CD4-positive, alpha-beta T cell treated with Interleukin-4 for 4 hours (primary cell): Measurements from ENCODE around the gene ADORA1.

ENCODE experiments used
- DNase-seq: peaks from one replicate; pipeline ENCODE4 v3.0.0-alpha.2; 2020

The ADORA1 gene

DNA sequence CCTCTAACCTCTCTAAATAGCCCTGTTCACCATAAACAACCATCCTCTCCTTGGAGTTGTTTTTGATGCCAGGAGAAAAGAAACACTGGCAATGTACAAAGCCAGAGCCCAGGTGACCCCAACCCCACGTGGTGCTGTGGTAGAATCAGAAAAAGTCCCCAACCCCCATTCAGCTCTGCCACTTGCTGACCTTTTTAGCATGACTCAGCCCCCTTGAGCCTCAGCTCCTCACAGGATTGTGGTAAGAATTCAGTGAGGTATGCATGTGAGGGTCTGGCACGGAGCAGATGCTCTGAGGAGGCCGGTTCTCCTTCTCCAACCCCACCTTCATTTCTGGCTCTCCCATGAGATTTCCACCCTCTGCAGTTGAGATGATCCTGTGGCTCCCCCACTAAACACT is 70.1 kb downstream of the ADORA1 start:
- DNase-seq = no peak

DNA sequence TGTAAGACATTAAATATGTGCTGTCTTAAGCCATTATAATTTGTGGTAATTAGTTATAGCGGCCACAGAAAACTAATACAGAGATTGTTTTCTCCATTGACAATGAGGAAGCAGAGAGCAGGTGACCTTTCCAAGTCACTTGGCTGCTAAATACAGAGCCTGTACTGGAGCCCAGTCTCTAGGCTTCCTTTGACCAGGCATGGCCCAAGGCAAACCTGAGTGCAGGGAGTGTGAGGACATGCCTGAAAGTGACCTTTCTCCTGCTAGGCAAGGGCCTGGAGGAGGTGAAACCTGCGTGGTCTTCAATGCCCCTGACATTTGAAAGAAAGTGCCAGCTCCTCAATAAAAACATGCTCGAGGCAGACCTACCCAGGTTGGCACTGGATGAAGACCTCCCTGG is 71.5 kb downstream of the ADORA1 start:
- DNase-seq = no peak

DNA sequence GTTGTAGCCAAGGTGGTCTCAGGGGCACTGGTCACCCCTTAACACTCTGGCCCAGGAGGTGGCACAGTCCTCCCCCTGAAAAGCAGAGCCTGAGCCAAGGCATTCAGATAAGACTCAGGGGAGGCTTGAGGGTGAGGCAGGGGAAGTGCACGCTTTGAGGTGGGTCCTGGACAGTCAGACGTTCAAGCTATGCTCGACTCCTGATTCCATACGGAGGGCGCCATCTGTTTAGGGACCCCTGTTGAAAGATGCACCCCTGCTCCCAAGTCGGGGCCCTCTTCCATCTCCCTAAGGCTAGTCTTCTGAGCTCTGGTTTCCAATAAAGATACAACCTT is 71.9 kb downstream of the ADORA1 start:
- DNase-seq = no peak

DNA sequence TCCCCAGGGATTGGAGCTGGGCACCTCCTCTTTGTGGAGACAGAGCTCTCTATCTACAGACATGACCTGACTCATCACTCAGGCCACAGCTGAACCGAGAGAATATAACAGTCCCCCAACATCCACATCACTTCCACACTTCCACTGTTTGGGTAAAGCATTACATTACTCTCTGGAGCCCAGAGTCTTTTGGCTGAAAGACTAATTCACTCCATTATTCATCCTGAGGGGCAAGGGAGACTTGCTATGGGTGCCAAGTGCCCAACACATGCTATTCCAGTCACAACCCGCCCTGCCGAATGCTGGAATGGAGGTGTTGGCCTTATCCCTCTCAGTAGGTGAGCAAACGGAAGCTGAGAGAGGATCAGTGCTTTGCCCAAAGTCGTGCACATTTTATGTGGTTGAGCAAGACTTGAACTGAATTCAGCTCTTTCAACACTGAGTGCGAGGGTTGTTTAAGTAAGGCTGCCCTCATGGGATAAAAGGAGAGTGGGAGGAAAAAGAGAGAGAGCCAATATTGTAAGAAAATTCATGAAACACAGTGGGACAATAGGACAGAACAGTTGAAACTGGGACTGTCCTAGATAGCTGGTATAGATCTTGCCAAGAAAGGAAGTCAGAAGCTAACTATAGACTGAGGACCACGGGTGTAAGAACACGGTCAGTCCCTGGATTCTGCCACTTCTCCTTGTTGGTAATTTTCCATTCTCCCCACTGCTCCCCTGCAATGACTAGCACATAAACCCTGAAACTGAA is 72.5 kb downstream of the ADORA1 start:
- no peak for DNase-seq

DNA sequence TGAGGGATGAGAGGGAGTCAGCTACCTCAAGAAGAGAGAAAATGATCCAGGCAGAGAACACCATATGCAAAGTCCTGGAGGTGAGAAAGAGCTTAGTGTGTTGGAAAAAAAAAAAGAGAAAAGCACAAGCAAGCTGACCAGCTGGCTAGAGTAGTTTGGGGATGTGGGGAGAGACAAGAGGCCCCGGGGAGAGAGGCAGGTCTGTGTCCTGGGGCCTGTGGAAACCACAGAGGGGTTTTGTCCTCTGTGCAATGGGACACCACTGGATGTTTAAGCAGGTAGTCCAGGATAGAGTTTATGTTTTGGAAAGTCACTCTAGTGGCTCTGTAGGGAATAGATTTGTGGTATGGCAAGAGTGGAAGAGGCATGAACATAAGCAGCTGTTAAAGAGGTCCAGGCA is 73.4 kb downstream of the ADORA1 start:
- DNase-seq = no peak

DNA sequence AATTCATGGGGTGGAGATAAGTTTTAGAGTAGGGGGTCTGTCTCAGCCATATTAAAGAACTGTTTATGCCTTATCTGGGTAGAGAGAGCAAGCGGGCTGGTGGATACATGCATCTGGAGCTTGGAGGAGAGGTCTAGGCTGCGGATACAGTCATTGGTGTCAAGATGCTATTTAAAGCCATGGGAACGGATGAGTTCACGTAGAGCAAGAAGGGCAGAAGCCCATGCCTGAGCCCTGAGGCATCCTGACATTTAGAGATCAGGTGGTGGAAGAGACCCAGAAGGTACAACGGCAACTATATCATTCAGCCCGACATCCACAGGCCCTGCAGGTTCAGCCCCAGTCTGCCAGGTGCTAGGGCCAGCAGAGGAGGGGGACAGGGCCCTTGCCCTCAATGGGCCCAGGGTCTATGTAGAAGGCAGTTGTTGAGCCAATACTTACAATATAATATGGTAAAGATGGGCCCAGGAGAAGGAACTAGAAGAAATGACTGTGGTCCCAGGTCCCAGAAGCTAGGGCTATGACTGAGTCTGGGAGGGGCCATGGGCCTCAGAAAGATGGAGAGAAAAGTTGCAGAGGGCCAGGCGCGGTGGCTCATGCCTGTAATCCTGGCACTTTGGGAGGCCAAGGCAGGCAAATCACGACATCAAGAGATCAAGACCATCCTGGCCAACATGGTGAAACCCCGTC is 74.1 kb downstream of the ADORA1 start:
- no peak for DNase-seq

DNA sequence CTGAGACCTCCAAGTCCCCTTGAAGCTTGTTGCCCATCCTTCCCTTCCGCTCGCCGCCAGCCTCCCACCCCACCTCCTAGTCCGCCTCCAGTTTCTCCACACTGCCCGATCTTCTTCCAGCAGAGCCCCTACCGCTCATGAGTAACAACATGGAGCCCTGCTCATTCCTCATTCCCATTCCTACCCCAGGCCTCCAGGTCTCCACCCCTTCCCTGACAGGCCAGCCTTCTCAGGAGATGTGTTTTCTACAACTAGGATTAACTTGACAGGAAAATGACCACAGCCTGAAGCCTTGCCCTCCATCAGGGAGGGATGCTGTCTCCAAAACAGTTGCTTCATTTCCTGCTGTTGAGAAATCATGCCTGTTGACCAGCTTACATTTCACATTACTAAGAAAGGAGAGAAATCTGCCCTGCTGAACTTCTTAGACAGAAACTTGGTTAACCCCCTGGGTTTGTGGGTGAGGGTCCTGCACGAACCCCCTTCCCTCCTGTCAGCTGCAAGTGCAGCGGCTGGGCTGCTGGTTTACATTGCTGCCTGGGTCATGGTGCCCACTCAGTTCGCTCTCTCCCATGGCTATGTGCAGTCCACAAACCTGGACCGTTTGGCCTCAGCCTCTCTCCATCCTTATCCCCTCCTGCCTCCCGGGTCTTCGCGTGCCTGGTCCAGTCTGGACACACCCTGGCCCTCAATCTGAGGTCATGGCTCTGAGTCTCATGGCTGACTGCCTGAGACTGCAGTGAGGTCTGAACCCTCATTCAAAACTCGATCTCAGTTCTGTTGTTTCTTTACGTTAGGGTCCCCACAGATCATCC is 75.1 kb downstream of the ADORA1 start:
- DNase-seq = no peak

DNA sequence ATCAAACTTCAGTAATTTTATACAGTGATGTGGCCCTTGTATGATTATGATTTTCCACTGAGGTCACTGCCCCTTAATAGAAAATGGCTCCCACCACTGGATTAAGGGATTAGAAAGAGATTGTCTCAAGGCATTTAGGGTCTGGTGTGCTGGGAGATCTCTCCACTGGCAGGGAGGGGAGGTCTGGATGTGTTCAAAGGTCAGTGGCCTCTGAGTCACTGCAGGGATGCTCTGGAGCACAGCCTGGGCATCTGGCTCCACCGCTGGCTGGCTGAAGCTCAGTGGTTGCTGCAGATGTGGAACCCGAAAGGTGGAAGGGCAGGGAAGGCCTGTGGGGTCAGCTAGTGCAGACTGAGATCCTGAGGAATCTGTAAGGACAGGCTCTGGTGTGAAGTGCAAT is 77.2 kb downstream of the ADORA1 start:
- no peak for DNase-seq

DNA sequence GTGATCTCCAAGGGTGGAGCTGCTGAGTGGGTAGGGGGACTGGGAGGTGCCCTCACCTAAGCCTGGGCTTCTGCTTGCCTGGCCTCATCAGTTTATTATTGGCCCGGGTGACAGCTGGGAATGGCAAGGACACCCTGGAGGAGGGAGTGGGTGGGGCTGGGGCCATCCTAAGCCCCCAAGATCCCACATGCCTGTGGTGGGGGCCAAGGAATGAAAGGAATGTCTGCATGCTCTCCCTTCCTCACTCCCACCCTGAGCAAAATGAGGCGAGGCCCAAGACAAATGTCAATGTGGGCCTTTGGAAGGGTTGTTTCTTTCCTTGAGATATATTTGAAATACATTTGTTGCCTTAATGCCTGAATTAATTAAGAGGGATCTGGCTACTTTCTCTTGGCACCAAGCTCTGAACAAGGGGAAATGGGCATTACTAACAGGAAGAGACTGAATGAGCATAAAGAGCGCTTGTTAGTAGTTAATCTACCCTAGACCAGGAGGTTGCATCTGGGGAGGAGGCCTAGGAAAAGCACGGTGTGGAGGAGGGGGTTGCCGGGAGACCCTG is 78.7 kb downstream of the ADORA1 start:
- no peak for DNase-seq

DNA sequence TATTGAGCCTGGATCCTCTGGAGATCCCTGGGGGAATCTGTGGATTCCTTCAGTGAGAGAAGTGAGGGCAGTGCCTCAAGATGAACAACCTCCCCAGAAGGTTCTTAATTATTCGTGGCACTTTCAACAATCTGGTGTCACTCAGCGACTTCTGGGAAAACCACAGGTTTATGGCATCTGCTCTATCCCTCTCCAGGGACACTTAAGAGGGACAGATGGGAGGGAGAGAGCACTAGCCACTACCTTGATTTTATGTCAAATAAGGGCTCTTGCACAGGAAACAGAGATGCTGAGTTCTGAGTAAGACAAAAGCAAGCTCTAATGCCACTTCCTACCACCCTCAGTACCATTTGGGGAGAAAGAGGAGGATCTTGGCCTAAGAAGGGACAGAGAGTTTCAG is 80.2 kb downstream of the ADORA1 start:
- DNase-seq = no peak

DNA sequence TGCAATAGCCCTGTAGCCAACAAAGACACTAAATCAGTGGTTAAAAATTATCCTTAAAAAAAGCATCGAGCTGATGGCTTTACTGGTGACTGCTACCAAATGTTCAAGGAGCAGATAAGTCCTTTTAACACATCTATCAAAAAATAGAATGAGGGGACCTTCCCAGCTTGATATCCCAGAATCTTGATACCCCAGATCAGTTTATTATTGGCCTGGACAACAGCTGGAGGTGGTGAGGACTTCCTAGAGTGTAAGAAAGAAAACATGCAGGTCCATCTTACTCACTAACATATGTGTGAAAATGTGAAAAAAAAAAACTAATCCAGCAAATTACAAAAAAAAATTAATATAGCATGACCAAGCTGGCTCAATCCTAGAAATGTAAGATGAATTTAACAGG is 80.7 kb downstream of the ADORA1 start:
- no peak for DNase-seq

DNA sequence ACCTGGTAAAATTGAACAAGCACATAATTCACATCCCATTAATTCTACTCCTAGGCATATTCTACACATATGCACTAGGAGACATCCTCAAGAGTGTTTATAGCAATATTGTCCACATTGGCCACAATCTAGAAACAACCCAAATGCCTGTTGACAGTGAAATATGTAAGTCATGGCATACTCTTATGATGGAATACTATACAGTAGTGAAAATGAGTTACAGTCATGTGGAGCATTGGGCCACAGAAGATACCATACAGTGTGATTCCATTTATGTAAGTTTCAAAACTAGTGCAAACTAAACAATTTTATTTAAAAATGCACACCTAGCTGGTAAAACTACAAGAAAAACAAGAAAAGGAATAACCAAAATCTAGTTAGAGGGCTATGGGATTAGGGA is 82.8 kb downstream of the ADORA1 start:
- no peak for DNase-seq

DNA sequence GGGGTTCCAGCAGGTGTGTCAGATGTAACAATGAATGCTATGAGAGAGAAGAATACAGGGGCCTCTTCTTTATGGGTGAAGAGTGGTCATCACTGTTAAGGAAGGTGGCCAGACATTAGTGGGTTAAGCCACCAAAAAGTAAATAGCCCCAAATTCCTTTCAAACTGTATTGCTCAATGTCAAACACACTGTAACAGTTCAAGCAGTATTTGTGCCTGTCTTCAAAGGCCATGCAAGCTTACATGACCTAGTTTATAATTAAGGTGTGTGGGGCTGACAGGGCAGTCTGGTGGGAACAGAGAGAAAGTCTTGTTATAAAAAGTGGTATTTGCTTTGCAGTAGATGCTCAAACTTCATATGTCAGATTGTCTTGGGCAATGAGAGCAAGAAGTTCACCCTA is 83.5 kb downstream of the ADORA1 start:
- no peak for DNase-seq

DNA sequence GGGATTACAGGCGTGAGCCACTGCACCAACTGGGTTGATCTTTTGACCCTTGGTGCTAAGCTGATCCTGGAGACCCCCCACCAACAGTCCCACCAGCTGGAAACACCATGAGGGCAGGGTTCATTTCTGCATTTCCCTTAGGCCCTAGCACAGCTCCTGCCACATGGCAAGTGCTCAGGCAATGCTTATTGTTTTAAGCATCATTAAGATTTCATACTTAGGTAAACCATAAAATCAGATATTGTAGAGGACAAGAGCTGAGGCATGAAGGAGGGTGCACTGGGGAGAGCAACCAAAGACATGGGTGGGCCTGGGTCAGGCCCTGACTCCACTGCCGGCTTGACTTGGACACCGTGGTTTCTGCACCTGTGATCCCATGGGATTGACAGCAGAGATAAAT is 84.3 kb downstream of the ADORA1 start:
- no peak for DNase-seq

DNA sequence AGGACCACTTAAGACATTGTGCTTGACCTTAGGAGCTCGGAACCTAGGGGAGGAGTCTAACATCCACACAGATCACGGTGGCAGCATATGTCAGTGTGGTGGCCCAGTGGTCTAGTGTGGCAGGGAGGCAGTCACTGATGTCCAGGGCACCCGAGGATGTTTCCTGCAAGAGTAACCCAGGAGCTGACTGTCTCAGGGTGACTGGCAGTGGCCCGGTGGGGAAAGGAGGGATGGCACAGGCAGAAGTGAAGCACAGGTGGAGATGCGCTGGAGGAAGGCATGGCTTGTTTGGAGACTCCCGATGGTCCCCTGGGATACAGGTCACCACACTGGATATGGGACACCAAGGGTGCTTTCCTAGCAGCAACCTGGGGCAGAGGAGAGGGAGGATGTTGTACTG is 85.6 kb downstream of the ADORA1 start:
- no peak for DNase-seq

DNA sequence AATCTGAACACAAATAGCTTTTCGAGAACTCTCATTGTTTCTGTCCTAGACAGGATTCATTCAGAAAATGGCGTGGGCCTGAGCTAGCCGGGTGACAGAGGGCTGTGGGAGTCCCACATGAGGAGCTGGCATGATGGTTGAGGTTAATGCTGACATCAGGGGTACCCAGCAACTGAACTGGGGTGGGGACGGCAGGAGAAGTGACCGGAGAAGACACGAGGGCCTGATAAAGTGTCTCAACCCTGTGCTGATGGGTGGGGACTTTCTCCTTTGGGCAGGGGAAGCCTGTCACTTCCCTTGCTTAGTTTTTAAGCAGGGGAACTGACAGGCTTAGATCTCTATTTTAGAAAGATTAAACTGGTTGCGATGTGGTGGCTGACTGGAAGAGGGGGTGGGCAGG is 87.3 kb downstream of the ADORA1 start:
- DNase-seq = no peak

DNA sequence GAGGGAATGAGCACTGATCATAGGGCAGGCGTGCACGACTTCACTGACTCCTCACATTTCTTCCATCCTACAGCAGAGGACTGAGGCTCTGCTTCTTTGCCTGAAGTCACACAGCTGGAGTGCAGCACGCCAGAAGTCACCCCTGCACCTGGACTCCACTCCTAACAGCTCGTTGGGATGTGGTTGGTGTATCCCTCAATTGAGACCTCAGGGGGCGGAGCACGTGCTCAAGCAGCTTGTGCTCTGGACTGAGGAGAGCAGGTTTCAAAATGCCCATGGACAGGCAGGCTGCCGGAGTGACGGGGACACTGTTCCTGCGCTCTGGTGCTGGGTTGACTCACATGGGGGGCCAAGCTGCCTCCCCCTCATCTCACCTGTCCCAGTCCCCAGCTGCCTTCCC is 88.0 kb downstream of the ADORA1 start:
- no peak for DNase-seq

DNA sequence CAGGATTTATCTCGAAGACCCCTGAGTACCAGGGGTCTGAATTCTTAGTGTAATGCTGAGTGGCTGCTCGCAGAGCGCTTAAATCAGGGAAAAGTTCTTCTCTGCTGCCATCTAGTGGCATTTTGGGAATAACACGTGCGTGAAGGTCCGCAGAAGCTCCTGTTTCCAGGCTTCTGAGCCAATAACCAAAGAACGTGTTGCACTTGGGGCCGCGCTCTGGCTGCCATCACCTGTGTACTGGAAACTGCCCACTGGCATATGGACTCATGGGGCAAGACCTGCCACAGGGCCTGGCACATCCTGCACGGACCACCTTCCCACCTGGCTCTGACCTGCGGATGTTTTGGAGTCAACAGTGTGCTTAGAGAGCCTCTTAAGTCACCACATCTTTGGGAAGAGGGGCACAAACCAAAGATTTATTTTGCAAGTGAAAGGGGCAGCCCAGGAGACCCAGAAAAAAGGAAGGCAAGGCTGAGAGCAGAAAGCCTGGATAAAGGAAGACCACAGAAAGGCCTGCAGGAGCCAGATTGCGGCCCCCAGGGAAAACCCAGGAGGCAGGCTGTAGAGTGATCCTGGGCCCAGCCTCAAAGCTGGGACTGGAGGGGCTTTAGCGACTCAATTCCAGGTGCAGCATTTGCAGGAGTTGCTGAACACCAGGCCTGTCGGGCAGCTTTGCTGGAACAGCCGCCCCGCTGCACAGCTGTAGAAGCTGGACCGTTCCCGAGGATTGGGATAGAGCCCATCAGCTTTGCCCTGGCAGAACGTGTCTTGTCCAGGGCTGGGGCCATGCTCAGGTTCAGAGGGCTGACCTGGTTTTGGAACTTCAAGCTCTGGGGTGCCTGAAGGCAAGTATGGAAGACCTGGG is 89.0 kb downstream of the ADORA1 start:
- DNase-seq = peak; percentile 73
